ENCODE measurements around the gene BMP6.

The BMP6 gene

DNA sequence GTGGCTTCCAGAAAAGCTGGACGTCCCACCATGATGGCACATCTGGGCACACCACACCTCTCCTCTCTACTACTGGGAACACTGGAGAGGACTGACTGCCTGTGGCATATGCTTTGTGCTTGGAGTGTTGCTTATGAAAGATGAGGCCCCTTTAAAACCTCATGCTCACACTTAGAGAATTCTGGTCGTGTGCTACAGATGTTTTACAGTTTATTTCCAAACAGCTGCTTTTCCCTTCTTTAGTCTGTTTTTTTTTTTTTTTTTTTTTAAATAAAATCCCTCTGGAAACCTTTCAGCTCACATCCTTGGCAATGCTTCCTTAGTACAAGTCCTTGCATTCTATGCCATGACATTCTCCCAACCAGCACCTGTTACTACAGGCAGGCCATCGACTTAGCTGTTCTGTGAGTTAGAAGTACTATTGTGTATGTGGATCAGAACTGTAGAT is 60.3 kb downstream of the BMP6 start:
- no peak overlapping the region for H3K4me3 ChIP-seq (ENCODE audit: low read length)
- H3K4me1 ChIP-seq (ENCODE audit: control insufficient read depth, insufficient read depth, low read length) = peaks cover 15% of the 10 kb centered on the region
- no peaks in the 10 kb centered on the region for H3K36me3 ChIP-seq (ENCODE audit: control insufficient read depth, insufficient read depth, low read length)
- H3K27me3 ChIP-seq (ENCODE audit: control insufficient read depth, insufficient read depth, low read length) = no peaks in the 10 kb centered on the region
- H3K9ac ChIP-seq (ENCODE audit: low read length) = no peak overlapping the region
- peak overlapping the region; percentile 44 for H3K27ac ChIP-seq (ENCODE audit: low read depth, low read length)

GRCh38 chr6:7787137-7787608 is 61.3 kb downstream of the BMP6 start:
- H3K4me1 ChIP-seq (ENCODE audit: control insufficient read depth, insufficient read depth, low read length) = peaks cover 15% of the 10 kb centered on the region
- no peak overlapping the region for H3K9ac ChIP-seq (ENCODE audit: low read length)
- no peaks in the 10 kb centered on the region for H3K36me3 ChIP-seq (ENCODE audit: control insufficient read depth, insufficient read depth, low read length)
- H3K27me3 ChIP-seq (ENCODE audit: control insufficient read depth, insufficient read depth, low read length) = no peaks in the 10 kb centered on the region
- H3K27ac ChIP-seq (ENCODE audit: low read depth, low read length) = no peak overlapping the region
- no peak overlapping the region for H3K4me3 ChIP-seq (ENCODE audit: low read length)

GRCh38 chr6:7787731-7788130 is 61.8 kb downstream of the BMP6 start:
- Histone ChIP-seq H3K9ac (ENCODE audit: low read length) (no peak overlapping the region), H3K4me3 (ENCODE audit: low read length) (no peak overlapping the region), H3K27me3 (ENCODE audit: control insufficient read depth, insufficient read depth, low read length) (no peaks in the 10 kb centered on the region), H3K27ac (ENCODE audit: low read depth, low read length) (no peak overlapping the region), H3K4me1 (ENCODE audit: control insufficient read depth, insufficient read depth, low read length) (peaks cover 15% of the 10 kb centered on the region), H3K36me3 (ENCODE audit: control insufficient read depth, insufficient read depth, low read length) (no peaks in the 10 kb centered on the region)

- H3K4me3 ChIP-seq (ENCODE audit: low read length) = no peak overlapping the region
- H3K36me3 ChIP-seq (ENCODE audit: control insufficient read depth, insufficient read depth, low read length) = no peaks in the 10 kb centered on the region
- no peaks in the 10 kb centered on the region for H3K4me1 ChIP-seq (ENCODE audit: control insufficient read depth, insufficient read depth, low read length)
- H3K27ac ChIP-seq (ENCODE audit: low read depth, low read length) = no peak overlapping the region
- H3K9ac ChIP-seq (ENCODE audit: low read length) = no peak overlapping the region
- no peaks in the 10 kb centered on the region for H3K27me3 ChIP-seq (ENCODE audit: control insufficient read depth, insufficient read depth, low read length)
Measured at GRCh38 chr6:7794509-7794908, 68.6 kb downstream of the BMP6 start.

DNA sequence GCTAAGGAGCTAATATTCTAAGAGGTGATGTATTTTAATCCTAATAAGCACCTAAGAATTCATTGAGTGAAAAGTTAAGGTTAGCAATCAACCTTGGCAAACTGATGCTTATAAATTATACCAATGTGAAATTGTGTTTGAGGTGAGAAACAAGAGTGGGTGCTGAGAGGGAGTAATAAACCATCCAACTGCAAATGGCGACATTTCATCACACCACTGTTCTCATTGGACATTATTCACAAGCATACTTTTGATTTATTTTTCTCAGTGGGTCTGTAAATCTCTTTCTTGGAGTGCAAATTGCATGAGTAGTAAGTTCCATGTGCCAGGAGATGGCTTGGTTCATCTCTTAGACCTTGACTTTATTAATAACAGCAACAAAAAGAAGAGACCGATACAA is 71.5 kb downstream of the BMP6 start:
- H3K27ac ChIP-seq (ENCODE audit: low read depth, low read length) = no peak overlapping the region
- H3K27me3 ChIP-seq (ENCODE audit: control insufficient read depth, insufficient read depth, low read length) = no peaks in the 10 kb centered on the region
- H3K4me1 ChIP-seq (ENCODE audit: control insufficient read depth, insufficient read depth, low read length) = no peaks in the 10 kb centered on the region
- H3K4me3 ChIP-seq (ENCODE audit: low read length) = no peak overlapping the region
- no peak overlapping the region for H3K9ac ChIP-seq (ENCODE audit: low read length)
- no peaks in the 10 kb centered on the region for H3K36me3 ChIP-seq (ENCODE audit: control insufficient read depth, insufficient read depth, low read length)

GRCh38 chr6:7798751-7799150 is 72.9 kb downstream of the BMP6 start:
- Histone ChIP-seq H3K27ac (ENCODE audit: low read depth, low read length) (no peak overlapping the region), H3K9ac (ENCODE audit: low read length) (no peak overlapping the region), H3K4me3 (ENCODE audit: low read length) (no peak overlapping the region), H3K36me3 (ENCODE audit: control insufficient read depth, insufficient read depth, low read length) (no peaks in the 10 kb centered on the region), H3K27me3 (ENCODE audit: control insufficient read depth, insufficient read depth, low read length) (no peaks in the 10 kb centered on the region), H3K4me1 (ENCODE audit: control insufficient read depth, insufficient read depth, low read length) (no peaks in the 10 kb centered on the region)

DNA sequence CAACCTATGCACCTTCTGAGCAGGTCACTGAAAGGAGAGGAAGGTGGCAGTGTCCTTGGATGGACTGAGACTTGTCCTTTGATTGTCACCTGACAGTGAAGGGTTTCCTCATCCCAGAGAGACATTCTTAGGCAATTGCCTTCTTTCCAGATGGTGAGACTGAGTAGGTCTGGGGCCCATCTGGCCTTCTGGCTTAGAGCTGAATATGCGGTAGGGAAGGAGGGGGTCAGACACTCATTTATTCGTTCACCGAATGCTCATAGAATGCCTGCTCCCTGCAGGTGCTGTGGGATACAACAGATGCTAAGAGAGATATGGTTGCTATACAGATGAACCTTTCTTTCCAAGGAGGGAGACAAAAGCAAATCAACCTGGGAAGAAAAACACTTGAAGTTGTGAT is 76.8 kb downstream of the BMP6 start:
- no peak overlapping the region for H3K9ac ChIP-seq (ENCODE audit: low read length)
- no peaks in the 10 kb centered on the region for H3K4me1 ChIP-seq (ENCODE audit: control insufficient read depth, insufficient read depth, low read length)
- no peak overlapping the region for H3K27ac ChIP-seq (ENCODE audit: low read depth, low read length)
- H3K27me3 ChIP-seq (ENCODE audit: control insufficient read depth, insufficient read depth, low read length) = no peaks in the 10 kb centered on the region
- H3K36me3 ChIP-seq (ENCODE audit: control insufficient read depth, insufficient read depth, low read length) = no peaks in the 10 kb centered on the region
- H3K4me3 ChIP-seq (ENCODE audit: low read length) = no peak overlapping the region

GRCh38 chr6:7803214-7803613 is 77.3 kb downstream of the BMP6 start:
- no peaks in the 10 kb centered on the region for H3K4me1 ChIP-seq (ENCODE audit: control insufficient read depth, insufficient read depth, low read length)
- H3K4me3 ChIP-seq (ENCODE audit: low read length) = no peak overlapping the region
- no peaks in the 10 kb centered on the region for H3K36me3 ChIP-seq (ENCODE audit: control insufficient read depth, insufficient read depth, low read length)
- H3K27me3 ChIP-seq (ENCODE audit: control insufficient read depth, insufficient read depth, low read length) = no peaks in the 10 kb centered on the region
- no peak overlapping the region for H3K27ac ChIP-seq (ENCODE audit: low read depth, low read length)
- H3K9ac ChIP-seq (ENCODE audit: low read length) = no peak overlapping the region

GRCh38 chr6:7805078-7805849 is 79.4 kb downstream of the BMP6 start:
- Histone ChIP-seq H3K4me1 (ENCODE audit: control insufficient read depth, insufficient read depth, low read length) (no peaks in the 10 kb centered on the region), H3K9ac (ENCODE audit: low read length) (no peak overlapping the region), H3K4me3 (ENCODE audit: low read length) (no peak overlapping the region), H3K27ac (ENCODE audit: low read depth, low read length) (no peak overlapping the region), H3K36me3 (ENCODE audit: control insufficient read depth, insufficient read depth, low read length) (no peaks in the 10 kb centered on the region), H3K27me3 (ENCODE audit: control insufficient read depth, insufficient read depth, low read length) (no peaks in the 10 kb centered on the region)

GRCh38 chr6:7805850-7806214 is 79.9 kb downstream of the BMP6 start:
- no peaks in the 10 kb centered on the region for H3K4me1 ChIP-seq (ENCODE audit: control insufficient read depth, insufficient read depth, low read length)
- H3K36me3 ChIP-seq (ENCODE audit: control insufficient read depth, insufficient read depth, low read length) = no peaks in the 10 kb centered on the region
- H3K27ac ChIP-seq (ENCODE audit: low read depth, low read length) = no peak overlapping the region
- H3K9ac ChIP-seq (ENCODE audit: low read length) = no peak overlapping the region
- H3K27me3 ChIP-seq (ENCODE audit: control insufficient read depth, insufficient read depth, low read length) = no peaks in the 10 kb centered on the region
- no peak overlapping the region for H3K4me3 ChIP-seq (ENCODE audit: low read length)

DNA sequence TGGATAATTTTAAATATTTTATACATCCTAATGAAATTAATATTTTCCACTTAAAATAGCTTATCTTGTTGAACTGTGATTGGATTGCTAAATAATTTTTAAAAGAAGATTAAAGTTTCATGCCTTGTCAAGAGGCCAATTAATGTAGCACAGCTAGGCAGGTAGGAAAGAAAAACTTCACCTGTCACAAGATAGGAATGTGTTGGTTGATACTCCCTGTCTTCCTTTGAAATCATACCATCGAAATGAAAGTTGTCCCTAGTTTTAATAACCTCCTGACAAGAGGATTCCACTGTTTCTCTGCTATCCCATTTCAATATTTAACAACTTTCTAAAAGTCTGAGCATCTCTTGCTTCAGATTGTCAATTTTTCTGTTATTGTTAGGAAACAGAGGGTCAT is 80.8 kb downstream of the BMP6 start:
- Histone ChIP-seq H3K27ac (ENCODE audit: low read depth, low read length) (no peak overlapping the region), H3K36me3 (ENCODE audit: control insufficient read depth, insufficient read depth, low read length) (no peaks in the 10 kb centered on the region), H3K9ac (ENCODE audit: low read length) (no peak overlapping the region), H3K27me3 (ENCODE audit: control insufficient read depth, insufficient read depth, low read length) (no peaks in the 10 kb centered on the region), H3K4me3 (ENCODE audit: low read length) (no peak overlapping the region), H3K4me1 (ENCODE audit: control insufficient read depth, insufficient read depth, low read length) (no peaks in the 10 kb centered on the region)

- no peak overlapping the region for H3K9ac ChIP-seq (ENCODE audit: low read length)
- no peaks in the 10 kb centered on the region for H3K4me1 ChIP-seq (ENCODE audit: control insufficient read depth, insufficient read depth, low read length)
- H3K36me3 ChIP-seq (ENCODE audit: control insufficient read depth, insufficient read depth, low read length) = no peaks in the 10 kb centered on the region
- no peak overlapping the region for H3K27ac ChIP-seq (ENCODE audit: low read depth, low read length)
- H3K4me3 ChIP-seq (ENCODE audit: low read length) = no peak overlapping the region
- no peaks in the 10 kb centered on the region for H3K27me3 ChIP-seq (ENCODE audit: control insufficient read depth, insufficient read depth, low read length)
Measured at GRCh38 chr6:7809346-7809745, 83.4 kb downstream of the BMP6 start.

DNA sequence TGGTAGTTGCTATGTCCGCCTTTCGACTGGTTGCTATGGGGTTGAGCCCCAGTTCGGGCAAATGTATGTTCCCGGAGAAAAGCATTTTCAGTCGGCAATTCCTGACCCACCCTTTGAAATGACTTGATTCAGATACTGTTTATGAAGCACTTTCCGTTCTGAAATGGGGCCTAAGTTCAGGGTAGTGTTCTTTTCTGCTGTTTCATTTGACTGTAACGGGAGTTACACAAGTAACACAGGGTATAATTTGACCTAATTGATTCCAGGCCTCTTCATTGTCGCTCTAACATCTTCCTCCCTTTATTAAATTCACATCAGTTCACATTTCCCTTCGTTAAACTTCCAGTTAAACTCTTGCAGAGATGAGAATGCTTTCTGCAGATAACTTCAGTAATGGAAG is 85.5 kb downstream of the BMP6 start:
- Histone ChIP-seq H3K27me3 (ENCODE audit: control insufficient read depth, insufficient read depth, low read length) (no peaks in the 10 kb centered on the region), H3K4me1 (ENCODE audit: control insufficient read depth, insufficient read depth, low read length) (no peaks in the 10 kb centered on the region), H3K4me3 (ENCODE audit: low read length) (no peak overlapping the region), H3K27ac (ENCODE audit: low read depth, low read length) (no peak overlapping the region), H3K36me3 (ENCODE audit: control insufficient read depth, insufficient read depth, low read length) (no peaks in the 10 kb centered on the region), H3K9ac (ENCODE audit: low read length) (no peak overlapping the region)

Measured in rectal smooth muscle tissue (tissue), 1 donor.